ENCODE measurements around the gene OR2T3.
"Not testable (repeated sequence)": the region's sequence is repeated elsewhere in the genome, so short reads cannot be mapped to it uniquely, and the experiment has no call there.

DNA sequence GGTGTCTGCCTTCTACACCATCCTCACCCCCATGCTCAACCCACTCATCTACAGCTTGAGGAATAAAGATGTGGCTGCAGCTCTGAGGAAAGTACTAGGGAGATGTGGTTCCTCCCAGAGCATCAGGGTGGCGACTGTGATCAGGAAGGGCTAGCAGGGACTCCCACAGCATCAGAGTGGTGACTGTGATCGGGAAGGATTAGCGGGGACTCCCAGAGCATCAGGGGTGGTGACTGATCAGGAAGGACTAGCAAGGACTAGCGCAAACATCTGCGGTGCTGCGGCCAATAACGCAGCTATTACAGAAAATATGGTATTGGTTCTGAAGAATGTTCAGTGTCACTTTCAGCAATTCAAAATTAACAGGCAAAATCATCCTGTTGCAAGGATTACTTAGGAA, 19.5 kb upstream of the OR2T3 start:
- TF ChIP-seq CTCF, POLR2A (IDR thresholded peaks at IDR 0.05): not testable (repeated sequence)
